ENCODE measurements around the gene GYG1. TPM values are rescaled to one million over a fixed set of nuclear protein-coding genes. Genes with fewer than 3 reads are reported as not detected.
"Not testable (repeated sequence)": the region's sequence is repeated elsewhere in the genome, so short reads cannot be mapped to it uniquely, and the experiment has no call there.

The GYG1 gene
- total RNA-seq, 2 donors from 2014 or later: 22.3 to 27.4 TPM

DNA sequence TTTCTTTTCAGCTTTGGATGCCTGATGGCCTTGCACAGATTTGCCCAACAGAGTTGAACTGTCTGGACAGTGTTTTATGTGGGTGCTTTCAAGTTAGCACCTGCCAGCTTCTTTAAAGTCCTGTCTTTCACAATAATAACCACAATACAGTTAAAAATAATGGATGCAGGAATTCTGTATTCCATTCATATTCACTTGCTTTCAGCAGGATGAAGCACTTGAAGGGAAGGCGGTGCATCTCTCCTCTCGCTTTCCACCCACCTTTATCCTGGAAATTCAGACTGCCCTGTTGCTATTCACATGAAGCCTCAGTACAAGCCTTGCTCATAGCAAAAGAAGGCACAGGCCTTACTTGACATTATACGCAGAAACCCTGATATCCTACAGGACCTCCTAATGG is 26.5 kb upstream of the GYG1 start:
- no peak for DNase-seq

DNA sequence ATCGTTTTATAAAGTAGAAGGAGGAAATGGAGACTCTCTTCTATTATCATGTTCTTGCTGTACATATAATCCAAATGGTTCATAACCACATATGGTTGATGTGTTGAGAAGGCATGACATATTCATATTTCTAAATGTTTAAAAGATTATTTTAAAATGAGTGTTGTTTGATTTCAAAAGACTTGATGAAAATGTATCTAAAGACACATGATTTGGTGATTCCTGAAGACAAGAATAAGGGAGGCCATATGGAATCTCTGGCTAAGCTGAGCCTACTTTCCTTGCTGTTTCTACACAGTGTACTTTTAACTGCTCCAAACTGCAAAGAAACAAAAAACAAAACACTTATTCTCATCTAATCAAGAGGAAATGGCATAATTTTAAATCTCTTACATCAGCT is 23.0 kb upstream of the GYG1 start:
- H3K27ac Mint-ChIP-seq: no peak overlapping the region
- H3K4me3 Mint-ChIP-seq: no peak overlapping the region
- H3K9me3 ChIP-seq (ENCODE audit: control insufficient read depth, low read length, poor library complexity, severe bottlenecking): no peaks in the 10 kb centered on the region
- peaks cover 7% of the 10 kb centered on the region for H3K27me3 Mint-ChIP-seq
- ATAC-seq (no peak), DNase-seq (no peak)
- no peaks in the 10 kb centered on the region for H3K36me3 Mint-ChIP-seq (ENCODE audit: low read depth)
- H3K4me1 Mint-ChIP-seq: no peaks in the 10 kb centered on the region

More for the DNA sequence above, 26.5 kb upstream of the GYG1 start:
- Mint-ChIP-seq H3K27me3 (peaks cover 37% of the 10 kb centered on the region), H3K4me1 (no peaks in the 10 kb centered on the region), H3K27ac (no peak overlapping the region), H3K36me3 (ENCODE audit: low read depth) (no peaks in the 10 kb centered on the region), H3K4me3 (no peak overlapping the region)
- ATAC-seq: no peak
- H3K9me3 ChIP-seq (ENCODE audit: control insufficient read depth, low read length, poor library complexity, severe bottlenecking): no peaks in the 10 kb centered on the region

DNA sequence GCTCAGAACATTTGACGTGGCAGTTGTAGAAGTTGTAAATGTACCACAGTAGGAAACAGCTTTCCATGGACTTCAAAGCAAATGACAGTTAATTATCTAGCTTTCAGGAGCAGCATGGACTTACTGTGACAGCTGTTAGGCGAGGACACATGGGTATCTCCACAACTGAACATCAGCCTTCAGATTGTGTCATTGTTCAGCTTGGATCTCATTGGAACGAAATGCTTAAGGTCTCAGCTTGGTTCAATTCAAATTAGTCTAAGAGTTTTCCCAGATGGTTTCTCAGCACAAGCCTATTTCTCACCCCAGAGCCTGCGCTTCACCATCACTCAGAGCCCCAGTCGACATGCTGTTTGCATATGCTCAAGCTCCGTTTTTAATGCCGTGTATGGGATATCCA is 21.1 kb upstream of the GYG1 start:
- no peaks in the 10 kb centered on the region for H3K9me3 ChIP-seq (ENCODE audit: control insufficient read depth, low read length, poor library complexity, severe bottlenecking)
- H3K36me3 Mint-ChIP-seq (ENCODE audit: low read depth): no peaks in the 10 kb centered on the region
- ATAC-seq (no peak), DNase-seq (no peak)
- H3K4me1 Mint-ChIP-seq: peaks cover 3% of the 10 kb centered on the region
- no peak overlapping the region for H3K4me3 Mint-ChIP-seq
- H3K27ac Mint-ChIP-seq: no peak overlapping the region
- no peaks in the 10 kb centered on the region for H3K27me3 Mint-ChIP-seq

DNA sequence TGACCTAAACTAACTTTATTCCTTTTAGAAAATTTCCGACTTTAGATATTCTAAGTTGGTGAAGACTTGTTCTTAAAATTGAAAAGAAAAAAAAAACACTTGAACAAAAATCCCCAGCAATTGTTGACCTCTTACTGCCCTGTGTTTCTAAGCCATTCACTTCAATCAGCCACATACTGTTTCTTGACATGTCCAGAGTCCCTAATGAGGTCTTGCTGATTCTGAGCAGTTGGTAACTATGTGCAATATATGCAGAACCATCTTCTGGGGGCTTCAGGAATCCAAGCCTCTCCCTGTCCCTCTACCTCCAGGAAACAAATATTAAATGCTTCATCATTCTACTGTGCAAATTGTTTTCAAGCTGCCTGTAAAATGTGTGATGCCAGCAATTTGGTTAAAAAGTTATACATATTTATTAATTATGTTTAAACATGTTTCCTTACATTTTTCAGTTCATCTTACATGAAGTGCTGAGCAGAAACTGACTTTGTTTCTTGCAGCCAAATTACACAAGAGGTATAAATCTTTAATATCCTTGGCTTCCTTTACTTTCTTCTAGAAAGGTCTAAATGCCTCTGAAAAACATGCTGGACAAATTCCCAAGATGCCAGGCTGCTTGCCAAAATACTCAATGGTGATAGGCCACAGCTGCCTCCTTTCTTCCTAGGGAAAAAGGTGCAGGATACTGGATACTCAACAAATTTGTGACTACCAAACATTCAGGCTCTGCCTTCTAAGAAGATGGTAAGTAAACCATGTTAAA is 19.8 kb upstream of the GYG1 start:
- Mint-ChIP-seq H3K27ac (no peak overlapping the region), H3K4me1 (peaks cover 3% of the 10 kb centered on the region), H3K36me3 (ENCODE audit: low read depth) (no peaks in the 10 kb centered on the region), H3K4me3 (no peak overlapping the region), H3K27me3 (no peaks in the 10 kb centered on the region)
- DNase-seq: no peak
- no peaks in the 10 kb centered on the region for H3K9me3 ChIP-seq (ENCODE audit: control insufficient read depth, low read length, poor library complexity, severe bottlenecking)
- ATAC-seq: no peak

DNA sequence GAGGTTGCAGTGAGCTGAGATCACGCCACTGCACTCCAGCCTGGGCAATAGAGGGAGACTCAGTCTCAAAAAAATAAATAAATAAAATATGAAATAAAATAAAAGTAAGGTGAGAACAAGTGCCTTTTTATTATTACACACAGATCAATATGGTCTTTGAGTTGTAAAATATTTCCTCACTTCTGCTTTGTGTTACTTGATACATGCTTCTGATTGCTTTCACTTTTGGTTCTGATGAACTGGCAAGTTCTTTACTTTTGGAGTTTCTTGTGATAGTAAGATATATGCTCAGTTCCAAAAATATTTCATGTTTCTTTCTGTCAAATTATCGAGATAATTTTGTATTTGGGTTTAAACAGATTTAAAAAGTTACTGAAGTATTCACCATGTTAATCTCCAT is 16.6 kb upstream of the GYG1 start:
- Mint-ChIP-seq H3K27ac (no peak overlapping the region), H3K4me3 (no peak overlapping the region)
- ATAC-seq: no peak

DNA sequence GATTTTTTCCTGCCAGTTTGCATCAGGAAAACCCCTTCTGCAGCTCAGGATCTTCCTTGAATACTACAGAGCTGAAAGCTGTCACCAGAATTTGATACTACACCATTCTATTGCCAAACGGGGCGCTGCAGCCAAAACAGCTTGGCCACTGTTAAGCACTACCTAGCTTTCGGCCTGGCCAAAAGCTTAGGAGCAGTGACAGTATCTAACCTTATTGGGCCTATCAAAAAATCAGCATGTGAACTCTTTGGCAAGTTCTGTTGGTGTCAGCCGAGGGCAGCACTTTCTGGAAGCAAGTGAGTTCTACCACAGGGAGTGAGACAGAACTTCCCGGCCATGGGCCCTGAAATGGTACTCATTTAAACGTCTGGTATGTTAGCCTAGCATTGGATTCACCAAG is 16.1 kb upstream of the GYG1 start:
- H3K4me3 Mint-ChIP-seq: no peak overlapping the region

More for the DNA sequence above, 16.6 kb upstream of the GYG1 start:
- H3K36me3 Mint-ChIP-seq (ENCODE audit: low read depth): no peaks in the 10 kb centered on the region
- H3K4me1 Mint-ChIP-seq: peaks cover 3% of the 10 kb centered on the region
- peaks cover 6% of the 10 kb centered on the region for H3K27me3 Mint-ChIP-seq
- no peak for DNase-seq
- no peaks in the 10 kb centered on the region for H3K9me3 ChIP-seq (ENCODE audit: control insufficient read depth, low read length, poor library complexity, severe bottlenecking)

DNA sequence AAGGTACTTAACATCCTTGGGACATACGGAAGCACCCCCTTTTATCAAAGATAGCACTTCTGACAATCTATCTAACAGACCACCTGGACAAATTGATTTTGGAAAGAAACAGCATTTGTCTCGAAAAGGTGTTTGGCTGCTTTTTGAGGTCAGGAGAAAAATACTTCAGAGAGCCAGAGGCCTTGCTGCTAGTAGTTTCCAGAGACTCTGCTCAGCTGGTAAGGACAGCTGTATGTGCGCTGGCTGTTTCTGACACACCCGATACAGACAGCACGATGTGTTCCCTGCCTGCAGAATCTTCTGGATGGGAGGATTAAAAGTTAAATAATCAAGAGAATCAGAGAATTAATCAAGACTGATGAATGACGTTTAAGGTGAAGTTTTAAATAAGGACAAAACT is 15.6 kb upstream of the GYG1 start:
- Mint-ChIP-seq H3K27ac (no peak overlapping the region), H3K27me3 (peaks cover 13% of the 10 kb centered on the region), H3K36me3 (ENCODE audit: low read depth) (no peaks in the 10 kb centered on the region), H3K4me1 (peaks cover 3% of the 10 kb centered on the region), H3K4me3 (no peak overlapping the region)
- no peaks in the 10 kb centered on the region for H3K9me3 ChIP-seq (ENCODE audit: control insufficient read depth, low read length, poor library complexity, severe bottlenecking)
- no peak for DNase-seq
- no peak for ATAC-seq

More for the DNA sequence above, 16.1 kb upstream of the GYG1 start:
- no peak for DNase-seq
- peaks cover 3% of the 10 kb centered on the region for H3K4me1 Mint-ChIP-seq
- H3K27me3 Mint-ChIP-seq: peaks cover 9% of the 10 kb centered on the region
- no peaks in the 10 kb centered on the region for H3K36me3 Mint-ChIP-seq (ENCODE audit: low read depth)
- ATAC-seq: no peak
- no peak overlapping the region for H3K27ac Mint-ChIP-seq
- no peaks in the 10 kb centered on the region for H3K9me3 ChIP-seq (ENCODE audit: control insufficient read depth, low read length, poor library complexity, severe bottlenecking)

DNA sequence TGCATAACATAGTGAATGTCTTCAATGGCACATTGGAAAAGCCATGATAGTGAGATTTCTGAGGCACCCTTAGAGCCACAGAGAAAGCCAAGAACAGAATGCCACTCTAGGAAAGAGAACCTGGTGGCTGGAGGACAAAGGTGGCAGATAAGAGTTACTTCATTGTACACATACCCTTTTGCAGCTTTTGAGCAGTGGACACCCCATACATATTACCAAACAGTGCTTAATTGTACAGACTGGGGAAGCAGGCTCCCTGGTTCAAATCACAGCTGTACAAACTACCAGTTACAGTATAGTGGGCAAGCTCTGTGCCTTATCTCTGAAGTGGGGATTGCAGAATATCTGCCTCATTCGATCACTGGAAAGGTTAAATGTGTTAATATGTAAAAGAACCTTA is 10.1 kb upstream of the GYG1 start:
- Mint-ChIP-seq H3K27ac (no peak overlapping the region), H3K27me3 (peaks cover 23% of the 10 kb centered on the region), H3K4me1 (no peaks in the 10 kb centered on the region), H3K36me3 (ENCODE audit: low read depth) (no peaks in the 10 kb centered on the region), H3K4me3 (no peak overlapping the region)
- DNase-seq (no peak), ATAC-seq (no peak)
- H3K9me3 ChIP-seq (ENCODE audit: control insufficient read depth, low read length, poor library complexity, severe bottlenecking): no peaks in the 10 kb centered on the region

DNA sequence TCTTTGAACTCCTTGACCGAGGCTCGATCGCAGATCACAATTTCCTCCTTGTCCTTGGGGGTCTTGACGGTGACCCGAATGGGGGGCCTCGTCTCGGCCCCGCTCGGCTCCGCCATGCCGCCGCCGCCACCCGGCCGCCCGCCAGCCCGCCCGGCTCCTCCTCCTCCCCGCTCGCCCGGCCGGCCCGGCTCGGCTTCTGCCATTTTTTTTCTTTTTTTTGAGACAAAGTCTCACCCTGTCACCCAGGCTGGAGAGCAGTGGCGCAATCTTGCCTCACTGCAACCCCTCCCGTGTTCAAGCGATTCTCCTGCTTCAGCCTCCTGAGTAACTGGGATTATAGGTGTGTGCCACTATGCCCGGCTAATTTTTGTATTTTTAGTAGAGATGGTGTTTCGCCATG is 3.8 kb upstream of the GYG1 start:
- not testable (repeated sequence) for ATAC-seq; H3K4me1 Mint-ChIP-seq; H3K27ac Mint-ChIP-seq; H3K4me3 Mint-ChIP-seq; H3K36me3 Mint-ChIP-seq (ENCODE audit: low read depth); H3K27me3 Mint-ChIP-seq; DNase-seq; H3K9me3 ChIP-seq (ENCODE audit: control insufficient read depth, low read length, poor library complexity, severe bottlenecking)

DNA sequence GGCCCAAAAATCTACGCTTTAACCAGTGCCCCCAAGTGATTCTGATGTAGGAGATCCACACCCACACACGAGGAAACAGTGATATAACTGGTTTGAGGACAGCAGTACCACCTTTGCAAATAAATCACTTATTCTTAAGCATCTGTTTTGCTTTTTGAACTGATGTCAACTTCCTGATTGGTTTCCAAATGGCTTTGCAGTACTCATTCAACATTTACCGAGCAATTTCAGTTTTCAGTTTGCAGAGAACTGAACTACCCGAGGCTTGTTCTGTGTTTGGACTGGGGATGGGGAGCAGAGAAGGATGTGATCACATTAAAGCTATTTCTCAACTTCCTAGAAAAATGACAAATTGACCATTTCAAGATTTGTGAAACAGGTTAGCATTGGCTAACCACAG is 1.1 kb upstream of the GYG1 start:
- Mint-ChIP-seq H3K27ac (peak overlapping the region; percentile 61), H3K4me3 (peak overlapping the region; percentile 39), H3K4me1 (peaks cover 13% of the 10 kb centered on the region), H3K27me3 (no peaks in the 10 kb centered on the region), H3K36me3 (ENCODE audit: low read depth) (no peaks in the 10 kb centered on the region)
- DNase-seq (no peak), ATAC-seq (no peak)
- no peaks in the 10 kb centered on the region for H3K9me3 ChIP-seq (ENCODE audit: control insufficient read depth, low read length, poor library complexity, severe bottlenecking)

DNA sequence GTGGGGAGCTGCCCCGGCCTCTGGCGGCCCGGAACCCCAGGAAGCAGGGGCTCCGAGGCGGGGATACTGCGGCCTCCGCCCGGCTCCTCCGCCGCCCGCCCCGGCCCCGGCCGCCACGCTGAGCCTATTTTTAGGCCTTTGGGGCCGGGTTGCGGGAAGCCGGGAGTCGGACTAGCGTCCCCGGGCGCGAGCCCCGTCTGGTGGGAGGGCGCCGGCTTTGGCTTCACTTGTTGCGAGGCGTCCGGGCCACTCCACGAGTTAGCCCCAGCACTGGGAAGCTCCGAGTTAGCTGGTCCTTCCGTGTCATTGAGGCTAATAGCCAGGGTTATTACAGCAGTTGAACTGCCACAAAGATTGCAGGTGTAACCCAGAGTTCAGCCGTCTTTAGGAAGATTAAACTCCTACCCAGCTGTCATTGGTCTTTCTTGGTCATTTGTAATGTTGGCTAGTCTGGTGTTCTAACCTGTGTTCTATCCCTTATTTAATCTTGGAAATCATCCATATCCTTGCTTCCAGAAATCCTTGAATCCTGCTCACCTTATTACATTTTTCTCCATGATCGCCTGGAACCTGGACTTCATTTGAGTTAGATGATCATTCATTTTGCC is 791 bp downstream of the GYG1 start:
- Mint-ChIP-seq H3K27ac (peak overlapping the region; percentile 90), H3K4me1 (peaks cover 20% of the 10 kb centered on the region), H3K36me3 (ENCODE audit: low read depth) (peaks cover 3% of the 10 kb centered on the region), H3K4me3 (peak overlapping the region; percentile 90), H3K27me3 (no peaks in the 10 kb centered on the region)
- peak in 1 of 3 donors; percentile 19 for DNase-seq
- no peaks in the 10 kb centered on the region for H3K9me3 ChIP-seq (ENCODE audit: control insufficient read depth, low read length, poor library complexity, severe bottlenecking)
- peak; percentile 11 for ATAC-seq

DNA sequence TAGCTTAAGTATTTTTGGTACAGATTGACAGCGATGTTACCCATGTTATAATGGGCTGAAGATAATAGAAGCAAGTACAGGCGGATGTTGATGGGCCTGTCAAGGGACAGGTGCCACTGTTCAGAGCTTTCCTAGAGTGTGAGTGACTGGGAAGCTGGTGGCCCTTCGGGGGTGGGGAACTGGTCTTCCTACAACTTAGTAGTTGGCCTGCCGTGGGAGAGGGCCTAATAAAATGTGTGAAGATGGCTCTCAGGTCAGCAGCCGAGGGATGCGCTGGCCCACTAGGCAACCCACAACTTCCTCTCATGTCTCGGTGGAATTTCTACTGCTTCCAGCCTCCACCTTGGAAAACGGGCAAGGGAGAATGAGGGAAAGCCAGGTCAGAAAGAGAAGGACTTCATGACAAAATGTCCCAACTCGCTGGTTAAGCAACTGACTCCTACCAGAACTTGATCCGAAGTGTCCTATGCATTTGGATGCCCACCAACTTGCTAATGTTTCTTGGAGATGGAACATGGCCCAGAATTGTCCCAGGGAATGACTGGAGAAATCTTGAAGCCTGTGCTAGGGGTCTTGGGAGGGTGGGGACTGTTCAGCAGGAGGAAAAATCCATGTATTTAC is 1.4 kb downstream of the GYG1 start:
- H3K9me3 ChIP-seq (ENCODE audit: control insufficient read depth, low read length, poor library complexity, severe bottlenecking): no peaks in the 10 kb centered on the region
- DNase-seq (no peak), ATAC-seq (no peak)
- Mint-ChIP-seq H3K27me3 (no peaks in the 10 kb centered on the region), H3K36me3 (ENCODE audit: low read depth) (peaks cover 3% of the 10 kb centered on the region), H3K4me3 (peak overlapping the region; percentile 90), H3K4me1 (peaks cover 22% of the 10 kb centered on the region), H3K27ac (peak overlapping the region; percentile 90)

DNA sequence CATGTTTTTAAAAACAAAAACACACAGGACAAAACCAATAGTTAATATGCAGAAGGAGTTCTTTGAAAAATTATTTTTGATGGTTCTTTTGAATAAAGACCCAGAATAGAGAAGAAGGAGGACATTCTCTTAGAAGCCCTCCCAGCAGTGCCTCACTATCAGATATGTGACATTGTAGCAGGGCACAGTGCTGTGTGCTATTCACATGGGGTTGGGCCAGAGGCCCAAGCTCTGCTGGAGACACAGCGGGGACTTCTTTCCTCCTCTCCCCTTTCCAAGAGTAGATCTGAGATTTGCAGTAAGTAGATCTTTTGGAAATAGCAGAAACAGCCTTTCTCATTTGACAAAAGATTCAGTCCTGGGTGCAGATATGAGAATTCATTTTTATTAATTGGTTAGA is 6.3 kb downstream of the GYG1 start:
- Mint-ChIP-seq H3K4me1 (peaks cover 34% of the 10 kb centered on the region), H3K27ac (peak overlapping the region; percentile 86), H3K4me3 (no peak overlapping the region), H3K27me3 (no peaks in the 10 kb centered on the region), H3K36me3 (ENCODE audit: low read depth) (peaks cover 3% of the 10 kb centered on the region)
- DNase-seq (no peak), ATAC-seq (no peak)
- H3K9me3 ChIP-seq (ENCODE audit: control insufficient read depth, low read length, poor library complexity, severe bottlenecking): no peaks in the 10 kb centered on the region
